Mesenchymal stem cell (in vitro differentiated cells and primary cell): ENCODE measurements around the gene CMTM1. TPM values are rescaled to one million over a fixed set of nuclear protein-coding genes. Genes with fewer than 3 reads are reported as not detected.

Source experiments
- DNase-seq: peaks from one replicate; pipeline ENCODE4 v3.0.0-alpha.2; 2013
- H2AFZ ChIP-seq: one replicate; pipeline ENCODE4 v1.6.1; 2013; ENCODE audit warnings: low read depth, mild to moderate bottlenecking, control low read depth, inconsistent platforms, low read length, moderate library complexity
- H2AK5ac ChIP-seq: 2 replicates; pipeline ENCODE4 v1.6.1; 2013; ENCODE audit warnings: low read length, moderate library complexity, mild to moderate bottlenecking, inconsistent platforms; ENCODE audit not compliant: severe bottlenecking
- H2BK120ac ChIP-seq: one replicate; pipeline ENCODE4 v1.6.1; 2013; ENCODE audit warnings: low read depth, mild to moderate bottlenecking, inconsistent platforms, low read length, moderate library complexity
- H2BK12ac ChIP-seq, 2 experiments: one replicate each; pipeline ENCODE4 v1.6.1; 2013; ENCODE audit warnings: inconsistent platforms in 2 of 2, low read length in 2 of 2, mild to moderate bottlenecking in 2 of 2, moderate library complexity in 2 of 2, control low read depth in 1 of 2
- H2BK15ac ChIP-seq: one replicate; pipeline ENCODE4 v1.6.1; 2013; ENCODE audit warnings: mild to moderate bottlenecking, low read depth, inconsistent platforms; ENCODE audit not compliant: poor library complexity, severe bottlenecking
- H2BK5ac ChIP-seq: 2 replicates; pipeline ENCODE4 v1.6.1; 2013; ENCODE audit warnings: low read depth, mild to moderate bottlenecking, low read length, control low read depth, inconsistent platforms; ENCODE audit not compliant: poor library complexity, severe bottlenecking
- H3K14ac ChIP-seq, 2 experiments: one replicate each; pipeline ENCODE4 v1.6.1; 2013; ENCODE audit warnings: inconsistent platforms in 2 of 2, low read length in 2 of 2, control low read depth in 1 of 2, mild to moderate bottlenecking in 1 of 2, moderate library complexity in 1 of 2
- H3K18ac ChIP-seq, 2 experiments: one replicate each; pipeline ENCODE4 v1.6.1; 2013; ENCODE audit warnings: inconsistent platforms in 2 of 2, low read length in 2 of 2, control low read depth in 1 of 2, low read depth in 1 of 2, mild to moderate bottlenecking in 1 of 2
- H3K23ac ChIP-seq, 2 experiments: one replicate each; pipeline ENCODE4 v1.6.1; 2013; ENCODE audit warnings: inconsistent platforms in 2 of 2, low read length in 2 of 2, mild to moderate bottlenecking in 2 of 2, moderate library complexity in 2 of 2, control low read depth in 1 of 2
- H3K27ac ChIP-seq: 2 replicates; pipeline ENCODE4 v1.5.1; 2013; ENCODE audit warnings: mild to moderate bottlenecking, moderate library complexity, low read length, control low read depth, inconsistent platforms; ENCODE audit not compliant: poor library complexity, severe bottlenecking
- H3K27me3 ChIP-seq, 2 experiments: 2 replicates each; pipeline versions ENCODE4 v1.6.1 to v1.7.0; 2013; ENCODE audit warnings: low read length in 2 of 2, mild to moderate bottlenecking in 2 of 2, moderate library complexity in 2 of 2, control low read depth in 1 of 2, inconsistent platforms in 1 of 2; ENCODE audit not compliant: control insufficient read depth in 1 of 2, insufficient read depth in 1 of 2
- H3K36me3 ChIP-seq, 2 experiments: 2 replicates each; pipeline versions ENCODE4 v1.6.1 to v1.7.0; 2013; ENCODE audit warnings: low read length in 2 of 2, control low read depth in 1 of 2, inconsistent platforms in 1 of 2, low read depth in 1 of 2, mild to moderate bottlenecking in 1 of 2; ENCODE audit not compliant: insufficient read depth in 2 of 2, control insufficient read depth in 1 of 2
- H3K4ac ChIP-seq, 2 experiments: one replicate each; pipeline ENCODE4 v1.6.1; 2013; ENCODE audit warnings: inconsistent platforms in 2 of 2, low read length in 2 of 2, mild to moderate bottlenecking in 2 of 2, moderate library complexity in 2 of 2, control low read depth in 1 of 2, low read depth in 1 of 2
- H3K4me1 ChIP-seq: 2 replicates; pipeline ENCODE4 v1.6.1; 2013; ENCODE audit warnings: low read depth, low read length, control low read depth; ENCODE audit not compliant: control insufficient read depth, insufficient read depth
- H3K4me2 ChIP-seq: 2 replicates; pipeline ENCODE4 v1.6.1; 2013; ENCODE audit warnings: low read length, mild to moderate bottlenecking, inconsistent platforms; ENCODE audit not compliant: poor library complexity, severe bottlenecking
- H3K4me3 ChIP-seq, 2 experiments: 2 replicates each; pipeline versions ENCODE4 v1.5.1 to v1.7.0; 2013; ENCODE audit warnings: low read length in 2 of 2, mild to moderate bottlenecking in 2 of 2, control low read depth in 1 of 2, low read depth in 1 of 2; ENCODE audit not compliant: insufficient read depth in 1 of 2
- H3K79me1 ChIP-seq: replicated peaks from 2 replicates; pipeline ENCODE4 v1.6.1; 2013; ENCODE audit warnings: mild to moderate bottlenecking, control low read depth, low read length, inconsistent platforms; ENCODE audit not compliant: poor library complexity, severe bottlenecking
- H3K9ac ChIP-seq: 2 replicates; pipeline ENCODE4 v1.7.0; 2013; ENCODE audit warnings: mild to moderate bottlenecking, low read length, moderate library complexity
- H3K9me3 ChIP-seq: 2 replicates; pipeline ENCODE4 v1.7.0; 2013; ENCODE audit warnings: mild to moderate bottlenecking, low read length; ENCODE audit not compliant: control insufficient read depth
- H4K8ac ChIP-seq: one replicate; pipeline ENCODE4 v1.6.1; 2013; ENCODE audit warnings: inconsistent platforms, mild to moderate bottlenecking, low read length, moderate library complexity
- H4K91ac ChIP-seq: one replicate; pipeline ENCODE4 v1.6.1; 2013; ENCODE audit warnings: mild to moderate bottlenecking, low read length, inconsistent platforms
- WGBS: methylation state at CpG from one replicate; pipeline ENCODE4 v1.1.7; 2013; ENCODE audit warnings: mixed read lengths; 5-methylcytosine and 5-hydroxymethylcytosine counted together
- polyA plus RNA-seq, 2 experiments: library from polyadenylated mRNA; stranded (reverse); fragments of 200-250 nt; gene quantifications; one replicate each; pipeline ENCODE4 v1.2.3, GENCODE V29; 2013

CMTM1 gene, protein sequence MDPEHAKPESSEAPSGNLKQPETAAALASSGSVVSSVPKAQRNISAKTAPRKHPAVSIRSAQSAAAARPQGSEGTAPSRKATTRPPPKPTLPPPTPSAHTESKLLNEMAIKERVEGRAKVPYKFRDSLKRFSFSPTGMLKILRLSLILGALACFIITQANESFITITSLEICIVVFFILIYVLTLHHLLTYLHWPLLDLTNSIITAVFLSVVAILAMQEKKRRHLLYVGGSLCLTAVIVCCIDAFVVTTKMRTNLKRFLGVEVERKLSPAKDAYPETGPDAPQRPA
- polyA plus RNA-seq (2013, experiment 1 of 2), result 1.8 TPM
- 1.5 TPM for polyA plus RNA-seq (2013, experiment 2 of 2)

DNA sequence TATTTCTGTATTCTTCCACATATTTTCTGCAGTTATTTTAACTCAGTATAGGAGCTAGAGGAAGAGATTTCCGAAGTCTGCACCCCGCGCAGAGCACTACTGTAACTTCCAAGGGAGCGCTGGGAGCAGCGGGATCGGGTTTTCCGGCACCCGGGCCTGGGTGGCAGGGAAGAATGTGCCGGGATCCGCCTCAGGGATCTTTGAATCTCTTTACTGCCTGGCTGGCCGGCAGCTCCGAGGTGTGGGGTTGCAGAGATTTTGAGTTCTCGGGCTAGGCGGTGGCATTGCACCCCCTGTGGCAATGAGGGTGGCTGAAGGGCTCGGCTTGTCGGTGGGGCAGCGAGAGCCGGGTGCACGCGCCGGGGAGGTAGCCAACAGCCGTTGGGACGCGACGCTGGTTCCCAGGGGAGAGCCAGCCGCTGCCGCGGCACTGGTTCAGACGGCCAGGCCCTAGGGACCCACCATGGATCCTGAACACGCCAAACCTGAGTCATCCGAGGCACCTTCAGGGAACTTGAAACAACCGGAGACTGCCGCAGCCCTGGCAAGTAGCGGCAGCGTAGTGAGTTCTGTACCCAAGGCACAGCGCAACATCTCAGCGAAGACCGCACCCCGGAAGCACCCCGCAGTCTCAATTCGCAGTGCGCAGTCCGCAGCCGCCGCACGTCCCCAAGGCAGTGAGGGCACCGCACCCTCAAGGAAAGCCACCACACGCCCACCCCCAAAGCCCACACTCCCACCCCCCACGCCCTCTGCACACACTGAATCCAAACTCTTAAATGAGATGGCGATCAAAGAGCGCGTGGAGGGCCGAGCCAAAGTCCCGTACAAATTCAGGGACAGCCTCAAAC is at the start of gene CMTM1:
Gene CMTM1, plus strand, starts transcription at position 389 of the 851 bp plus-strand sequence. Its CDS starts 75 bp downstream, at position 464.
- H3K18ac ChIP-seq, result no peak within 1 kb of the TSS
- H2BK5ac ChIP-seq, result no peak within 1 kb of the TSS
- H3K4ac ChIP-seq, result no peak within 1 kb of the TSS
- H3K79me1 ChIP-seq, result peaks cover 11% of the 10 kb centered on the region
- H2BK15ac ChIP-seq, result no peak within 1 kb of the TSS
- no peak within 1 kb of the TSS for H2AK5ac ChIP-seq
- H2BK120ac ChIP-seq, result no peak within 1 kb of the TSS
- no peaks in the 10 kb centered on the region for H3K27me3 ChIP-seq
- no peak within 1 kb of the TSS for H3K23ac ChIP-seq
- H2AFZ ChIP-seq, result no peak within 1 kb of the TSS
- H3K9me3 ChIP-seq, result no peaks in the 10 kb centered on the region
- H4K8ac ChIP-seq, result no peak within 1 kb of the TSS
- peaks cover 7% of the 10 kb centered on the region for H3K4me1 ChIP-seq
- 96% methylated on average over 54 of the region's 54 CpGs for WGBS
- H3K9ac ChIP-seq, result no peak within 1 kb of the TSS
- no peak within 1 kb of the TSS for H4K91ac ChIP-seq
- no peak within 1 kb of the TSS for H3K14ac ChIP-seq
- H2BK12ac ChIP-seq, result no peak within 1 kb of the TSS
- no peak within 1 kb of the TSS for H3K4me3 ChIP-seq
- H3K27ac ChIP-seq, result no peak within 1 kb of the TSS
- H3K4me2 ChIP-seq, result no peak within 1 kb of the TSS
- peaks cover 16 to 42% of the 10 kb centered on the region in 2 experiments for H3K36me3 ChIP-seq
- no peak for DNase-seq

DNA sequence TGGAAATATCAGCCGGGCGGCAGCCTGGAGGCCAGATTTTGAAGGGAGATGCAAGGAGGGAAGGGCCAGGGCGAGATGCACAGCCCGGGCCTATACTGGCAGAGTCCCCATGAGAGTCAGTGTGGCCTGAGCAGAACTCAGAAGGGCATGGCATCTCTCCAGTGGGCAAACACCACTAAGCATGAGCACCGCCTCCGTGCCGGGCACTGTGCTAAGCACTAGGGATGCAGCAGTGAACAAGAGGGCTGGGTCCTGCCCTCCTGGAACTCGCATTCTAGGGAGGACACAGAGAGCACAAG is 49.8 kb upstream of the CMTM1 start:
- Histone ChIP-seq H3K23ac (peak overlapping the region in 1 of 2 experiments; percentile 83), H3K4me2 (no peak overlapping the region), H2BK5ac (peak overlapping the region; percentile 97), H3K27me3 (no peaks in the 10 kb centered on the region), H4K8ac (peak overlapping the region; percentile 93), H3K79me1 (peaks cover 19% of the 10 kb centered on the region), H3K27ac (peak overlapping the region; percentile 98), H4K91ac (peak overlapping the region; percentile 94), H3K9ac (peak overlapping the region; percentile 46), H2BK12ac (peak overlapping the region; percentile 2 to 100), H3K9me3 (no peaks in the 10 kb centered on the region), H2AFZ (no peak overlapping the region), H2BK120ac (peak overlapping the region; percentile 68), H3K4ac (peak overlapping the region in 1 of 2 experiments; percentile 97), H3K14ac (peak overlapping the region in 1 of 2 experiments; percentile 93), H3K18ac (peak overlapping the region; percentile 2 to 98), H2AK5ac (peak overlapping the region; percentile 62), H3K4me3 (no peak overlapping the region), H3K36me3 (peaks cover 27 to 28% of the 10 kb centered on the region in 2 experiments), H2BK15ac (peak overlapping the region; percentile 4), H3K4me1 (peaks cover 46% of the 10 kb centered on the region)
- no peak for DNase-seq
- 62% methylated on average over 8 of the region's 8 CpGs for WGBS

- peak overlapping the region; percentile 96 for H4K91ac ChIP-seq
These were observed 49.2 kb upstream of the CMTM1 start for GRCh38 chr16:66516808-66517585.

More at GRCh38 chr16:66516808-66517585, 49.2 kb upstream of the CMTM1 start:
- H3K18ac ChIP-seq, result peak overlapping the region; percentile 87 to 93
- H2AK5ac ChIP-seq, result peak overlapping the region; percentile 85
- H3K23ac ChIP-seq, result no peak overlapping the region
- H3K4me1 ChIP-seq, result peaks cover 50% of the 10 kb centered on the region
- WGBS, result 32% methylated on average over 13 of the region's 15 CpGs
- no peaks in the 10 kb centered on the region for H3K9me3 ChIP-seq
- peak overlapping the region; percentile 97 for H2BK5ac ChIP-seq
- H2BK12ac ChIP-seq, result peak overlapping the region; percentile 81 to 94
- peak overlapping the region; percentile 77 for H3K9ac ChIP-seq
- peak overlapping the region; percentile 93 for H4K8ac ChIP-seq
- peaks cover 19% of the 10 kb centered on the region for H3K79me1 ChIP-seq
- H3K4me2 ChIP-seq, result no peak overlapping the region
- H2AFZ ChIP-seq, result no peak overlapping the region
- peak overlapping the region; percentile 87 for H2BK120ac ChIP-seq
- H3K36me3 ChIP-seq, result peaks cover 28 to 29% of the 10 kb centered on the region in 2 experiments
- H3K14ac ChIP-seq, result peak overlapping the region in 1 of 2 experiments; percentile 50
- peak overlapping the region; percentile 98 for H3K27ac ChIP-seq
- DNase-seq, result peak; percentile 99
- peak overlapping the region; percentile 4 for H2BK15ac ChIP-seq
- H3K4ac ChIP-seq, result peak overlapping the region; percentile 12 to 89
- no peaks in the 10 kb centered on the region for H3K27me3 ChIP-seq
- peak overlapping the region in 1 of 2 experiments; percentile 45 for H3K4me3 ChIP-seq
